Upper lobe of right lung (tissue), 1 donor: ENCODE measurements around the gene TMCO6. TPM values are rescaled to one million over a fixed set of nuclear protein-coding genes. Genes with fewer than 3 reads are reported as not detected.
A peak's percentile ranks its signal among the peaks of the same experiment; 100 is the strongest.
"Not testable (repeated sequence)": the region's sequence is repeated elsewhere in the genome, so short reads cannot be mapped to it uniquely, and the experiment has no call there.

Source experiments
- ATAC-seq: fragments of 200-7000 bp; cut with Tn5 transposase; one replicate; pipeline ENCODE4 v1.9.1; 2020; ENCODE audit warnings: mild to moderate bottlenecking, moderate library complexity
- DNase-seq: peaks from one replicate; pipeline ENCODE4 v3.0.0-alpha.2; 2020
- H3K27ac ChIP-seq: fragments of 200-600 bp; one replicate; pipeline ENCODE4 v1.8.0; 2022
- H3K27me3 ChIP-seq: fragments of 200-600 bp; one replicate; pipeline ENCODE4 v1.8.0; 2022; ENCODE audit warnings: mild to moderate bottlenecking
- H3K36me3 ChIP-seq: fragments of 200-600 bp; one replicate; pipeline ENCODE4 v1.8.0; 2022
- H3K4me1 ChIP-seq: fragments of 200-600 bp; one replicate; pipeline ENCODE4 v1.8.0; 2022
- H3K4me3 ChIP-seq: fragments of 200-600 bp; one replicate; pipeline ENCODE4 v1.8.0; 2022; ENCODE audit warnings: mild to moderate bottlenecking
- H3K9me3 ChIP-seq: fragments of 200-600 bp; one replicate; pipeline ENCODE4 v1.8.0; 2022
- intact Hi-C: fragments of 100-400 bp; cut with DNase I; formaldehyde crosslinking; loops from one replicate; pipeline ENCODE4 v1.11.0; 2022
- total RNA-seq: library from RNA; stranded (reverse); fragmentation: NEBNext Ultra II Directional; extraction: Animal tissue kit (Norgen Biotek cat#: 25700); gene quantifications from one replicate; pipeline ENCODE4 v1.2.1, GENCODE V29; 2021
- TF ChIP-seq, protein P1 (sequence below): fragments of 200-600 bp; IDR thresholded peaks from one replicate; pipeline ENCODE4 v1.8.0; 2022; ENCODE audit warnings: antibody characterized with exemption
- donor health status: DM: no; HTN: yes; CAD: no; lungs with severe emphysema.

The TMCO6 gene
- total RNA-seq, 1 donor from 2014 or later, result 10.7 TPM

DNA sequence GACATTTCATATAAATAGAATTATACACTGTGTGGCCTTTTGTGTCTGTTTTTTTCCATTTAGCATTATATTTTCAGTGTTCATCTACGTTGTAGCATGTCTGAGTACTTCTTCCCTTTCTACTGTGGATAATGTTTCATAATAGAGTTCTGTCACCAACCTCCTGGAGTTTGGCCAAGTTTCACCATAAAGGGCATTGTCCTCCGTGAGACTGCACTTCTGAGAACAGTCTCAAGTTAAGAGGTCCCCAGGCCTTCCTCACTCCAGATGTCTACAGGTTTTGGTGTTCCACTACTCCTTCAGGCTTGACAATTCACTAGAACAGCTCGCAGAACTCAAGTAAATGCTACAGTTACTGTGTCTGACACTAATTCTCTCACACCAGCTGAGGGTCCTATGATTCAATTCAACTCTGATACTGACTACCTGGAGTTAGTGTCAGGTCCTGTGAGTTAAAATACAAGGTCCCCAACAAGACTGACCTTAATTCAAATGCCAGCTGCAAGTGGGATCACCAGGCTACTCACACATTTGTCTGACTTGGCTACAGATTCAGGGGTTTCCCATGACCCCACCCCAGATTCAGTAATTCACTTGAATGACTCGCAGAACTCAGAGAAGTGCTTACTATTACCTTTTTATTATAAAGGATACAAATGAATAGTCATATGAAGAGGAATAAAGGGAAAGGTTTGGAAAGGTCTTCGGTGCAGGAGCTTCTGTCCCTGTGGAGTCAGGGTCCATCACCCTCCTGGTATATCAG, 43.5 kb upstream of the TMCO6 start:
- peaks cover 20% of the 10 kb centered on the region for H3K4me1 ChIP-seq
- no peak overlapping the region for H3K4me3 ChIP-seq
- no peaks in the 10 kb centered on the region for H3K9me3 ChIP-seq
- intact Hi-C loops, result no loop called here
- TF ChIP-seq, protein P1, sequence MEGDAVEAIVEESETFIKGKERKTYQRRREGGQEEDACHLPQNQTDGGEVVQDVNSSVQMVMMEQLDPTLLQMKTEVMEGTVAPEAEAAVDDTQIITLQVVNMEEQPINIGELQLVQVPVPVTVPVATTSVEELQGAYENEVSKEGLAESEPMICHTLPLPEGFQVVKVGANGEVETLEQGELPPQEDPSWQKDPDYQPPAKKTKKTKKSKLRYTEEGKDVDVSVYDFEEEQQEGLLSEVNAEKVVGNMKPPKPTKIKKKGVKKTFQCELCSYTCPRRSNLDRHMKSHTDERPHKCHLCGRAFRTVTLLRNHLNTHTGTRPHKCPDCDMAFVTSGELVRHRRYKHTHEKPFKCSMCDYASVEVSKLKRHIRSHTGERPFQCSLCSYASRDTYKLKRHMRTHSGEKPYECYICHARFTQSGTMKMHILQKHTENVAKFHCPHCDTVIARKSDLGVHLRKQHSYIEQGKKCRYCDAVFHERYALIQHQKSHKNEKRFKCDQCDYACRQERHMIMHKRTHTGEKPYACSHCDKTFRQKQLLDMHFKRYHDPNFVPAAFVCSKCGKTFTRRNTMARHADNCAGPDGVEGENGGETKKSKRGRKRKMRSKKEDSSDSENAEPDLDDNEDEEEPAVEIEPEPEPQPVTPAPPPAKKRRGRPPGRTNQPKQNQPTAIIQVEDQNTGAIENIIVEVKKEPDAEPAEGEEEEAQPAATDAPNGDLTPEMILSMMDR, result no peak
- H3K27me3 ChIP-seq, result no peaks in the 10 kb centered on the region
- H3K36me3 ChIP-seq, result no peaks in the 10 kb centered on the region
- DNase-seq, result no peak
- peak; percentile 81 for ATAC-seq
- H3K27ac ChIP-seq, result peak overlapping the region; percentile 20

- DNase-seq (no peak), ATAC-seq (peak; percentile 46)
- H3K27me3 ChIP-seq, result no peaks in the 10 kb centered on the region
- no peaks in the 10 kb centered on the region for H3K9me3 ChIP-seq
- H3K4me1 ChIP-seq, result peaks cover 20% of the 10 kb centered on the region
- intact Hi-C loops, result no loop called here
- no peaks in the 10 kb centered on the region for H3K36me3 ChIP-seq
- TF ChIP-seq, protein P1, result no peak
- no peak overlapping the region for H3K27ac ChIP-seq
- no peak overlapping the region for H3K4me3 ChIP-seq
Measured at GRCh38 chr5:140596321-140596741, 42.9 kb upstream of the TMCO6 start.

GRCh38 chr5:140598836-140599235, 40.4 kb upstream of the TMCO6 start:
- ATAC-seq (no peak), DNase-seq (no peak)
- H3K4me1 ChIP-seq, result peaks cover 20% of the 10 kb centered on the region
- no peaks in the 10 kb centered on the region for H3K36me3 ChIP-seq
- H3K27ac ChIP-seq, result no peak overlapping the region
- H3K27me3 ChIP-seq, result no peaks in the 10 kb centered on the region
- intact Hi-C loops, result no loop called here
- H3K4me3 ChIP-seq, result no peak overlapping the region
- TF ChIP-seq, protein P1, result no peak
- H3K9me3 ChIP-seq, result no peaks in the 10 kb centered on the region

- Histone ChIP-seq H3K27ac (no peak overlapping the region), H3K36me3 (no peaks in the 10 kb centered on the region), H3K4me3 (no peak overlapping the region), H3K27me3 (no peaks in the 10 kb centered on the region), H3K4me1 (peaks cover 16% of the 10 kb centered on the region), H3K9me3 (no peaks in the 10 kb centered on the region)
- ATAC-seq (no peak), DNase-seq (no peak)
- intact Hi-C loops, result no loop called here
- TF ChIP-seq, protein P1, result no peak
Measured at GRCh38 chr5:140600096-140600495, 39.2 kb upstream of the TMCO6 start.

GRCh38 chr5:140602147-140602546, 37.1 kb upstream of the TMCO6 start:
- intact Hi-C loops, result no loop called here
- Histone ChIP-seq H3K4me3 (no peak overlapping the region), H3K27me3 (no peaks in the 10 kb centered on the region), H3K9me3 (no peaks in the 10 kb centered on the region), H3K4me1 (no peaks in the 10 kb centered on the region), H3K27ac (peak overlapping the region; percentile 44), H3K36me3 (no peaks in the 10 kb centered on the region)
- TF ChIP-seq, protein P1, result no peak
- ATAC-seq (peak; percentile 89), DNase-seq (no peak)

DNA sequence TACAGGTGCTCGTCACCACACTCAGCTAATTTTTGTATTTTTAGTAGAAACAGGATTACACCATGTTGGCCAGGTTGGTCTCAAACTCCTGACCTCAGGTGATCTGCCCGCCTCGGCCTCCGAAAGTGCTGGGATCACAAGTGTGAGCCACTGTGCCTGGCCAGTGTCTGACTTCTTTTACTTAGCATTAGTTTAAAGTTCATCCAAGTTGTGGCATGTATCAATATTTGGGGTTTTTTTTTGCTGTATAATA, 35.9 kb upstream of the TMCO6 start:
- H3K4me3 ChIP-seq, H3K27me3 ChIP-seq, H3K4me1 ChIP-seq, intact Hi-C loops, ATAC-seq, H3K9me3 ChIP-seq, DNase-seq, H3K36me3 ChIP-seq: not testable (repeated sequence)
- peak overlapping the region; percentile 6 for H3K27ac ChIP-seq
